Measurements from ENCODE around the gene COL18A1.

COL18A1 gene

DNA sequence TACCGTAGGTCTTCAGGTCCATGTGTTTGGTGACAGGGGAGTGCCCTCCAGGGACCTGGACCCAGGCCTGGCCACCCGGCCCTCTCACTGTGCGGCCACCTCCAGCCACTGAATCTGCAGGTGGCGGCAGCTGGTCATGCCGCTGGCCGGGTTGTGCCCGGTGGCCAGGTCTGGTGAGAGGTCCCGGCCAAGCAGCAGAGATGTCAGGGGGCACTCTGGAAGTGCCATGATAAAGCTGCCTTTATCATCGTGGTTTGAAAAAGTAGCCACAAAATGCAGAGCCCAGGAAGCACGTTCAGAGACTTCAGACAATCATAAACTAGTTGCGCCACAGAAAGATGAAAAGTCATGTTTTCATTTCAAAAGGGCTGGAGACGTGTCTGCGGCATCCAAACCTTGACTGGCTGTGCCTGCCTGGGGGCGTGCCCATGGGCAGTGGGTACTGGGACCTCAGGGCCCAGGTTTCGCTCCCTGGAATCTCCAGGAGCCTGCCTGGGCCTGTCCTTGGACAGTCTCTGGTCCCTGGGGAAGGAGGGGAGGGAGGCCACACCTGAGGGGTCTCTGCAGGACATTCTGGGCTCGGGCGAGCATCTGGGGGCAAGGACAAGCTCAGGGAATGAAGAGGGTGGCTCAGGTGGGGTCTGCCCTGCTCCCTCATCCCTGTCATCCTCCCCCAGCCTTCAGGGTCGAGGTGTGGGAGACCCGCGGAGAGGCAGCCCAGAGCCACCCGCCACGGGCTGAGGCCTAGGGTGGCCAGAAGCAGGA, 44.9 kb downstream of the COL18A1 start:
- no peak overlapping the region for H3K4me3 ChIP-seq (ENCODE audit: low read depth, low read length)
- TF ChIP-seq CTCF (IDR thresholded peaks at IDR 0.05; ENCODE audit: borderline replicate concordance, insufficient read depth, low read depth, low read length), result no peak

DNA sequence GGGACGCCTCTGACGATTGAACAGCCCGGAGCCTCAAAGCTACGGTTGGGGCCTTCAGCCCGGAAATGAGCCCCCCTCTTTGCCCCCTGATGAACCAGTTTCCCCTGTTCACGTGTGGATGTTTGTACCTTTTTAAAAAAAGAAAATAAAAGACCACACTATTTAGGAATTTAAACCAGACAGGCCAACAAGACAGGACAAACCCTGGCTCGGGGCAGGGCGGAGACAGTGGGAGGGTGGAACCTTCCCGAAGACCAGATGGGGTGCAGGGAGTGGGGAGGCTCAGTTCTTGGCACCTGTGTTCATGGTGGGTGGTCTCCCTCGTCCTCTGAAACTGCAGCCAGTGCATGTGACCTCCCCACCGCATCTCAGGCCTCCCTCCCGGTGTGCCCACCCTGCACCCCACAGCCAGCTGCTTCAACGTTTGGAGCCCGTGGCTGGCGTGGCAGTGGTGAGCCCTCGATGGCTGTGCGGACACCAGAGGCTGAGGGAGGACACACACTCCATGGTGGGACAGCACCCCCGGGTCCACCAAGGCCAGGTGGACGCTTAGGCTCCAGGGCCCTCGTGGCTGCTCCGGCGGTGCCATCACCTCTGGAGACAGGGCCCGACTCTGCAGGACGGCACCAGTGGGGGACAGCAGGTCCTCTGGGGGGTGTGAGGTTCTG, 45.6 kb downstream of the COL18A1 start:
- no peak for TF ChIP-seq CTCF (IDR thresholded peaks at IDR 0.05; ENCODE audit: borderline replicate concordance, insufficient read depth, low read depth, low read length)
- no peak overlapping the region for H3K4me3 ChIP-seq (ENCODE audit: low read depth, low read length)

- no peak overlapping the region for H3K4me3 ChIP-seq (ENCODE audit: low read depth, low read length)
- TF ChIP-seq CTCF (IDR thresholded peaks at IDR 0.05; ENCODE audit: borderline replicate concordance, insufficient read depth, low read depth, low read length), result no peak
Observed at GRCh38 chr21:45451091-45451740, 46.3 kb downstream of the COL18A1 start.

- H3K4me3 ChIP-seq (ENCODE audit: low read depth, low read length), result no peak overlapping the region
- no peak for TF ChIP-seq CTCF (IDR thresholded peaks at IDR 0.05; ENCODE audit: borderline replicate concordance, insufficient read depth, low read depth, low read length)
Observed at GRCh38 chr21:45451771-45452182, 46.8 kb downstream of the COL18A1 start.

GRCh38 chr21:45452696-45453307, 47.8 kb downstream of the COL18A1 start:
- no peak overlapping the region for H3K4me3 ChIP-seq (ENCODE audit: low read depth, low read length)
- no peak for TF ChIP-seq CTCF (IDR thresholded peaks at IDR 0.05; ENCODE audit: borderline replicate concordance, insufficient read depth, low read depth, low read length)

DNA sequence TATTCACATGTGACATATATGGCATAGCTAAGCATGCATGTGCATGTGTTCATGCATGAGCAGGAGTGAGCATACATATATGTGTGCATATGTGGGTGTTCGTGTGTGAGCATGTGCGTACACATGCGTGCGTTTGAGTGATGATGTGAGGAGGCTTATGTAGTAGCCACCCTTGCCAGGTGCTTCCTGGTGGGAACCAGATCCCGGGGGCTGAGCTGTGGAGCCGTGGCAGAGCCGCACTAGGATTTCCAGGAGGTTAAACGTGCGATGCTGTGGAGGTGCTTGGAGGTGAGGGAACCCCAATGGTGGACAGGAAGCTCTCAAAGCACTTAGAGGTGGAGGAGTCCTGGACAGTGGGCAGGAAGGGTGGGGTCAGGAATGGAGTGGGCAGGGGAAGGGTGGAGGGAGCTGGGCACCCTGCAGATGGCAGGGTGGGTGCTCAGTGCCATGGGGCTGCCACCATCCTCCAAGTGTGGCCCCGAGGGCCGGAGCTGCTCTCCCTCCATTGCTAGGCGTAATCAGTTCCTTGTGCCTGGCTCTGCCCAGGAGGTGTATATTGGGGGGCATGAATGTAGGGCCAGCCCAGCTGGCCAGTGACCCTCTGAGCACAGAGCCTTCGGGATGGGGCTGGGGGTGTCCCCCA, 48.5 kb downstream of the COL18A1 start:
- no peak overlapping the region for H3K4me3 ChIP-seq (ENCODE audit: low read depth, low read length)
- no peak for TF ChIP-seq CTCF (IDR thresholded peaks at IDR 0.05; ENCODE audit: borderline replicate concordance, insufficient read depth, low read depth, low read length)
